CD14-positive monocyte (primary cell): ENCODE data around the gene PRKAB2. TPM values are rescaled to one million over a fixed set of nuclear protein-coding genes. Genes with fewer than 3 reads are reported as not detected.

Source experiments
- DNase-seq, 3 donors: peaks; one replicate each; pipeline ENCODE4 v3.0.0-alpha.2; 2011 to 2022
- H2AFZ ChIP-seq: 2 replicates; pipeline ENCODE4 v1.6.0; 2012; ENCODE audit warnings: mild to moderate bottlenecking, low read depth, low read length, inconsistent platforms; ENCODE audit not compliant: insufficient read depth, poor library complexity, severe bottlenecking
- H3K27ac ChIP-seq, 2 donors: 1 replicate in 1 of 2; 2 replicates in 1 of 2; pipeline ENCODE4 v1.5.1; 2012 to 2013; ENCODE audit warnings: low read length in 2 of 2, control low read depth in 1 of 2, inconsistent platforms in 1 of 2, low read depth in 1 of 2, mild to moderate bottlenecking in 1 of 2
- H3K27me3 ChIP-seq, 2 donors: one replicate each; pipeline versions ENCODE4 v1.6.0 to v1.6.1; 2011 to 2013; ENCODE audit warnings: low read length in 2 of 2; ENCODE audit not compliant: control insufficient read depth in 2 of 2, insufficient read depth in 2 of 2
- H3K36me3 ChIP-seq, 2 donors: replicated peaks in 1 of 2; 1 replicate in 1 of 2; 2 replicates in 1 of 2; pipeline versions ENCODE4 v1.5.1 to v1.6.1; 2012 to 2013; ENCODE audit warnings: low read length in 2 of 2, control low read depth in 1 of 2, inconsistent platforms in 1 of 2, mild to moderate bottlenecking in 1 of 2; ENCODE audit not compliant: insufficient read depth in 2 of 2, control insufficient read depth in 1 of 2
- H3K4me1 ChIP-seq, 2 donors: 1 replicate in 1 of 2; 2 replicates in 1 of 2; pipeline versions ENCODE4 v1.5.1 to v1.6.1; 2012 to 2013; ENCODE audit warnings: low read length in 2 of 2, control low read depth in 1 of 2, inconsistent platforms in 1 of 2, mild to moderate bottlenecking in 1 of 2, moderate library complexity in 1 of 2; ENCODE audit not compliant: insufficient read depth in 2 of 2, control insufficient read depth in 1 of 2
- H3K4me2 ChIP-seq: replicated peaks from 2 replicates; pipeline ENCODE3; 2012; ENCODE audit warnings: low read length, moderate library complexity, mild to moderate bottlenecking; ENCODE audit not compliant: poor library complexity, severe bottlenecking; ENCODE audit errors: extremely low read depth
- H3K4me3 ChIP-seq, 3 experiments: fragments of 200-600 bp in 1 of 3; sonication (generic) in 1 of 3; replicated peaks in 1 of 3; 1 replicate in 2 of 3; 2 replicates in 1 of 3; pipeline ENCODE4 v1.5.1; 2011 to 2013; ENCODE audit warnings: low read length in 3 of 3, mild to moderate bottlenecking in 3 of 3, control low read depth in 2 of 3, low read depth in 2 of 3, inconsistent platforms in 1 of 3, moderate library complexity in 1 of 3
- H3K79me2 ChIP-seq: 2 replicates; pipeline ENCODE4 v1.6.0; 2012; ENCODE audit warnings: mild to moderate bottlenecking, control low read depth, inconsistent platforms, low read length, moderate library complexity; ENCODE audit not compliant: insufficient read depth
- H3K9ac ChIP-seq: 2 replicates; pipeline ENCODE4 v1.6.0; 2017; ENCODE audit warnings: low read length, mild to moderate bottlenecking; ENCODE audit not compliant: insufficient read depth, poor library complexity, severe bottlenecking
- H3K9me3 ChIP-seq, 2 donors: replicated peaks in 1 of 2; 1 replicate in 1 of 2; 2 replicates in 1 of 2; pipeline versions ENCODE4 v1.5.1 to v1.6.1; 2012 to 2013; ENCODE audit warnings: low read length in 2 of 2, control low read depth in 1 of 2; ENCODE audit not compliant: control insufficient read depth in 1 of 2, insufficient read depth in 1 of 2
- H4K20me1 ChIP-seq: 2 replicates; pipeline ENCODE4 v1.6.0; 2012; ENCODE audit warnings: mild to moderate bottlenecking, low read length, control low read depth, moderate library complexity; ENCODE audit not compliant: insufficient read depth
- H3K27ac Mint-ChIP-seq, 7 donors: one replicate each; pipeline ENCODE4 v1.8.0; 2020; ENCODE audit warnings: mild to moderate bottlenecking in 7 of 7, mixed read lengths in 7 of 7, moderate library complexity in 6 of 7, inconsistent platforms in 2 of 7
- H3K27me3 Mint-ChIP-seq, 3 donors: one replicate each; pipeline ENCODE4 v1.8.0; 2021 to 2022; ENCODE audit warnings: low read depth in 3 of 3, mild to moderate bottlenecking in 3 of 3, mixed read lengths in 3 of 3, moderate library complexity in 3 of 3, inconsistent platforms in 1 of 3
- H3K36me3 Mint-ChIP-seq, 2 donors: one replicate each; pipeline ENCODE4 v1.8.0; 2020; ENCODE audit warnings: mixed read lengths in 2 of 2, inconsistent platforms in 1 of 2, mild to moderate bottlenecking in 1 of 2
- H3K4me1 Mint-ChIP-seq: one replicate; pipeline ENCODE4 v1.8.0; 2020; ENCODE audit warnings: mild to moderate bottlenecking, mixed read lengths
- H3K4me3 Mint-ChIP-seq, 2 donors: one replicate each; pipeline ENCODE4 v1.8.0; 2020; ENCODE audit warnings: mild to moderate bottlenecking in 2 of 2, mixed read lengths in 2 of 2, moderate library complexity in 1 of 2
- H3K9me3 Mint-ChIP-seq, 7 donors: one replicate each; pipeline ENCODE4 v1.8.0; 2020 to 2022; ENCODE audit warnings: mixed read lengths in 7 of 7, mild to moderate bottlenecking in 6 of 7, moderate library complexity in 6 of 7, inconsistent platforms in 2 of 7
- WGBS: methylation state at CpG from one replicate; pipeline ENCODE4 v1.1.5; 2013; ENCODE audit warnings: missing lambda C conversion rate; ENCODE audit not compliant: insufficient coverage; 5-methylcytosine and 5-hydroxymethylcytosine counted together
- intact Hi-C, 2 donors: fragments of 100-400 bp; cut with micrococcal nuclease; formaldehyde crosslinking; loops; one replicate each; pipeline versions ENCODE4 v1.15.0 to v1.15.1; 2023
- polyA plus RNA-seq, 3 donors: library from polyadenylated mRNA; depleted of rRNA in 1 of 3; unstranded in 2 of 3; stranded (reverse) in 1 of 3; fragments of 300-500 nt in 2 of 3; fragments of >200 nt in 1 of 3; fragmentation: Illumina TruSeq in 2 of 3; gene quantifications; 1 replicate in 2 of 3; 2 replicates in 1 of 3; pipeline ENCODE4 v1.2.3, GENCODE V29; 2012 to 2021
- TF ChIP-seq, protein P1 (sequence below): fragments of 200-600 bp; IDR thresholded peaks from one replicate; pipeline ENCODE4 v1.8.0; 2022; ENCODE audit warnings: antibody characterized with exemption, mild to moderate bottlenecking

The PRKAB2 gene
- polyA plus RNA-seq, 3 donors, result 1.1 to 14.0 (median 1.7) TPM

DNA sequence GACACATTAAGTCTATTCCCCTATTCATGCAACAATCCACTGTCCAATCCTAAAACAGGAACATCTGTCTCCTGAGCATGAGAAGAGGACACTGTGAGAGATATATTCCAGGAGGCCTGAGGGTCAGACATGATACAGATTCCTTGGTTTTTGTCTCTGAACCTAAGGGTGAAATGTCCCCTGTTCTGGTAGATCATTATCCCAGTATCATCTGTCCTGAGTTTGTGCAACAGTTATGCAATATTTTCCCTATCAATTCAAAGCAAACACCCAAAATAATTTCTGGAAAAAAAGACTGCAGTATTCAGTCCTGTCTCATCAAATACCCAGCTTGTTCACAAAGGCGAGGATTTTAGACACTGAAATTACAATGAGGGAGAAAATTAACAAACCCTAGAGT, 61.4 kb downstream of the PRKAB2 start:
- no CpG with 5 or more reads among the region's 1 CpG for WGBS
- intact Hi-C loops, result no loop called here

DNA sequence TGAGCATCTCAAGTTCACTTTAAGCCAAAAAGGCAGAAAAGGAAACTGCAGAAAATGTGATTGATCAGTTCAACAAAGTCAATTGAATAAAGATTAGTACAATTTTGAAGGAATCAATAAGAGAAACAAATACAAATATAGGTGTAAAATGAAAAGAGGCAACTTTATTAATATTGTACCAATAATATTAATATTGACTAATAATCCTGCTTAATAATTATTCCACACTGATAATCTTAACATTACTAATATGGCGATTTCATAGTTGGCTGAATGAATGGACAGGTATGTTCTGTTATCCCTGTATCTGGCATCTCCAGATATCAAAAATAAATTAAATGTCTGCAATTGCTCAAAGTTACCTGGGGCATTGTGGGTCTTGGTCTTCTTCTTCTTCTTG, 61.8 kb downstream of the PRKAB2 start:
- peaks cover 1 to 5% (median 4%) of the 10 kb centered on the region in 3 donors for H3K27me3 Mint-ChIP-seq
- DNase-seq, result no peak

More for the DNA sequence above, 61.4 kb downstream of the PRKAB2 start:
- H3K9me3 ChIP-seq, result no peaks in the 10 kb centered on the region
- H3K4me2 ChIP-seq, result no peak overlapping the region
- no peak overlapping the region for H2AFZ ChIP-seq
- no peaks in the 10 kb centered on the region for H3K4me1 ChIP-seq
- Mint-ChIP-seq H3K27me3 (peaks cover 0 to 5% (median 4%) of the 10 kb centered on the region in 3 donors), H3K4me3 (no peak overlapping the region), H3K27ac (no peak overlapping the region), H3K36me3 (no peaks in the 10 kb centered on the region), H3K4me1 (peaks cover 7% of the 10 kb centered on the region), H3K9me3 (no peaks in the 10 kb centered on the region)
- H3K9ac ChIP-seq, result no peak overlapping the region
- DNase-seq, result no peak
- no peaks in the 10 kb centered on the region for H3K79me2 ChIP-seq
- TF ChIP-seq, protein P1, sequence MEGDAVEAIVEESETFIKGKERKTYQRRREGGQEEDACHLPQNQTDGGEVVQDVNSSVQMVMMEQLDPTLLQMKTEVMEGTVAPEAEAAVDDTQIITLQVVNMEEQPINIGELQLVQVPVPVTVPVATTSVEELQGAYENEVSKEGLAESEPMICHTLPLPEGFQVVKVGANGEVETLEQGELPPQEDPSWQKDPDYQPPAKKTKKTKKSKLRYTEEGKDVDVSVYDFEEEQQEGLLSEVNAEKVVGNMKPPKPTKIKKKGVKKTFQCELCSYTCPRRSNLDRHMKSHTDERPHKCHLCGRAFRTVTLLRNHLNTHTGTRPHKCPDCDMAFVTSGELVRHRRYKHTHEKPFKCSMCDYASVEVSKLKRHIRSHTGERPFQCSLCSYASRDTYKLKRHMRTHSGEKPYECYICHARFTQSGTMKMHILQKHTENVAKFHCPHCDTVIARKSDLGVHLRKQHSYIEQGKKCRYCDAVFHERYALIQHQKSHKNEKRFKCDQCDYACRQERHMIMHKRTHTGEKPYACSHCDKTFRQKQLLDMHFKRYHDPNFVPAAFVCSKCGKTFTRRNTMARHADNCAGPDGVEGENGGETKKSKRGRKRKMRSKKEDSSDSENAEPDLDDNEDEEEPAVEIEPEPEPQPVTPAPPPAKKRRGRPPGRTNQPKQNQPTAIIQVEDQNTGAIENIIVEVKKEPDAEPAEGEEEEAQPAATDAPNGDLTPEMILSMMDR, result no peak
- H4K20me1 ChIP-seq, result no peaks in the 10 kb centered on the region
- H3K27ac ChIP-seq, result no peak overlapping the region
- H3K27me3 ChIP-seq, result no peaks in the 10 kb centered on the region
- no peak overlapping the region for H3K4me3 ChIP-seq
- no peaks in the 10 kb centered on the region for H3K36me3 ChIP-seq

More for the DNA sequence above, 61.8 kb downstream of the PRKAB2 start:
- H3K36me3 Mint-ChIP-seq, result no peaks in the 10 kb centered on the region
- intact Hi-C loops, result no loop called here
- Histone ChIP-seq H3K79me2 (no peaks in the 10 kb centered on the region), H3K4me1 (no peaks in the 10 kb centered on the region), H3K4me2 (no peak overlapping the region), H3K9me3 (no peaks in the 10 kb centered on the region), H3K9ac (no peak overlapping the region), H2AFZ (no peak overlapping the region), H4K20me1 (no peaks in the 10 kb centered on the region), H3K27me3 (no peaks in the 10 kb centered on the region), H3K4me3 (no peak overlapping the region), H3K36me3 (no peaks in the 10 kb centered on the region), H3K27ac (no peak overlapping the region)
- H3K4me1 Mint-ChIP-seq, result peaks cover 7% of the 10 kb centered on the region
- no CpG with 5 or more reads among the region's 1 CpG for WGBS
- no peaks in the 10 kb centered on the region for H3K9me3 Mint-ChIP-seq
- TF ChIP-seq, protein P1, result no peak
- H3K4me3 Mint-ChIP-seq, result no peak overlapping the region
- H3K27ac Mint-ChIP-seq, result no peak overlapping the region
